GM12891 (cell line): ENCODE data around the gene TAF11L14.

Experiments
- POLR2A ChIP-seq: IDR thresholded peaks from 2 replicates; pipeline ENCODE4 v1.6.1; 2011; ENCODE audit warnings: low read depth, low read length, control low read depth
- POLR2AphosphoS5 ChIP-seq: IDR thresholded peaks from 2 replicates; pipeline ENCODE4 v1.6.1; 2011; ENCODE audit warnings: low read depth, low read length, control low read depth
- SPI1 ChIP-seq: IDR thresholded peaks from 2 replicates; pipeline ENCODE4 v1.6.1; 2011; ENCODE audit warnings: low read depth, low read length, control low read depth
- TAF1 ChIP-seq: IDR thresholded peaks from 2 replicates; pipeline ENCODE4 v1.6.1; 2011; ENCODE audit warnings: low read depth, low read length, control low read depth

- TF ChIP-seq POLR2AphosphoS5 (no peak), POLR2A (no peak), TAF1 (no peak), SPI1 (no peak)
These were observed 36.1 kb downstream of the TAF11L14 start for GRCh38 chr5:17670353-17670752.
